Neural crest cell (in vitro differentiated cells): ENCODE results near the gene TGM1. TPM values are rescaled to one million over a fixed set of nuclear protein-coding genes. Genes with fewer than 3 reads are reported as not detected.

ENCODE experiments used
- DNase-seq: peaks from one replicate; pipeline ENCODE4 v3.0.0; 2021; ENCODE audit warnings: low read depth, mixed read lengths, low spot score
- H3K27ac Mint-ChIP-seq: one replicate; pipeline ENCODE4 v1.8.0; 2021; ENCODE audit warnings: mild to moderate bottlenecking, mixed read lengths; ENCODE audit not compliant: unreplicated experiment
- H3K27me3 Mint-ChIP-seq: 2 replicates; pipeline ENCODE4 v1.8.0; 2021; ENCODE audit warnings: low read depth, mild to moderate bottlenecking, mixed read lengths
- H3K36me3 Mint-ChIP-seq: 2 replicates; pipeline ENCODE4 v1.8.0; 2021; ENCODE audit warnings: low read depth, mild to moderate bottlenecking, mixed read lengths
- H3K4me1 Mint-ChIP-seq: 2 replicates; pipeline ENCODE4 v1.8.0; 2021; ENCODE audit warnings: mixed read lengths
- H3K4me3 Mint-ChIP-seq: one replicate; pipeline ENCODE4 v1.8.0; 2021; ENCODE audit warnings: mild to moderate bottlenecking, mixed read lengths
- H3K9me3 Mint-ChIP-seq: 2 replicates; pipeline ENCODE4 v1.8.0; 2021; ENCODE audit warnings: mixed read lengths
- total RNA-seq: library from RNA; stranded (reverse); gene quantifications from 2 replicates; pipeline ENCODE4 v1.2.1, GENCODE V29; 2021
- TF ChIP-seq, protein P1 (sequence below): fragments of 200-600 bp; sonication (generic); conservative IDR thresholded peaks from 2 replicates; pipeline ENCODE4 v1.5.0; 2021; ENCODE audit warnings: antibody characterized with exemption, mild to moderate bottlenecking

Gene TGM1
- total RNA-seq, 1 donor from 2014 or later, result 4.5 TPM

DNA sequence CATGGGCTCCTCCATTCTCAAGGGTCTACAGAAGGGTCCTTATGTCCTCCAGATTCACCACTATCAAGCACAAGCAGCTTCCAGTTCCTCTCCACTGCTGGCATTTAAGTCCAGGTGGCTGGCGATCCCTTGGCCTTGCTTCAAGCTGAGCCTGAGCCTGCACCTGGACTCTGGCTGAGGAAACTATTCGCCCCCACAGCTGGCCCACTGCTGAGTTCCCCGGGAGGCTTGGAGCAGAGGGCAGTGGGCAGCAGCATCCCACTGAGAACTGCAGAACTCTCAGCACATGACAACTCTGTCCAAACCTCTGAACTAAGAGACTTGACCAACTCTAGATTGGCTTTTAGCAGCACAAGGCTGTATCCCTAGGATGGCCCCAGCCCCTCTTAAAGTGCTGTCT, 19.8 kb upstream of the TGM1 start:
- TF ChIP-seq, protein P1, sequence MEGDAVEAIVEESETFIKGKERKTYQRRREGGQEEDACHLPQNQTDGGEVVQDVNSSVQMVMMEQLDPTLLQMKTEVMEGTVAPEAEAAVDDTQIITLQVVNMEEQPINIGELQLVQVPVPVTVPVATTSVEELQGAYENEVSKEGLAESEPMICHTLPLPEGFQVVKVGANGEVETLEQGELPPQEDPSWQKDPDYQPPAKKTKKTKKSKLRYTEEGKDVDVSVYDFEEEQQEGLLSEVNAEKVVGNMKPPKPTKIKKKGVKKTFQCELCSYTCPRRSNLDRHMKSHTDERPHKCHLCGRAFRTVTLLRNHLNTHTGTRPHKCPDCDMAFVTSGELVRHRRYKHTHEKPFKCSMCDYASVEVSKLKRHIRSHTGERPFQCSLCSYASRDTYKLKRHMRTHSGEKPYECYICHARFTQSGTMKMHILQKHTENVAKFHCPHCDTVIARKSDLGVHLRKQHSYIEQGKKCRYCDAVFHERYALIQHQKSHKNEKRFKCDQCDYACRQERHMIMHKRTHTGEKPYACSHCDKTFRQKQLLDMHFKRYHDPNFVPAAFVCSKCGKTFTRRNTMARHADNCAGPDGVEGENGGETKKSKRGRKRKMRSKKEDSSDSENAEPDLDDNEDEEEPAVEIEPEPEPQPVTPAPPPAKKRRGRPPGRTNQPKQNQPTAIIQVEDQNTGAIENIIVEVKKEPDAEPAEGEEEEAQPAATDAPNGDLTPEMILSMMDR, result no peak
- H3K27ac Mint-ChIP-seq, result no peak overlapping the region
- DNase-seq, result no peak
- H3K4me1 Mint-ChIP-seq, result no peaks in the 10 kb centered on the region
- no peaks in the 10 kb centered on the region for H3K9me3 Mint-ChIP-seq
- H3K4me3 Mint-ChIP-seq, result no peak overlapping the region
- H3K36me3 Mint-ChIP-seq, result no peaks in the 10 kb centered on the region
- H3K27me3 Mint-ChIP-seq, result no peaks in the 10 kb centered on the region

DNA sequence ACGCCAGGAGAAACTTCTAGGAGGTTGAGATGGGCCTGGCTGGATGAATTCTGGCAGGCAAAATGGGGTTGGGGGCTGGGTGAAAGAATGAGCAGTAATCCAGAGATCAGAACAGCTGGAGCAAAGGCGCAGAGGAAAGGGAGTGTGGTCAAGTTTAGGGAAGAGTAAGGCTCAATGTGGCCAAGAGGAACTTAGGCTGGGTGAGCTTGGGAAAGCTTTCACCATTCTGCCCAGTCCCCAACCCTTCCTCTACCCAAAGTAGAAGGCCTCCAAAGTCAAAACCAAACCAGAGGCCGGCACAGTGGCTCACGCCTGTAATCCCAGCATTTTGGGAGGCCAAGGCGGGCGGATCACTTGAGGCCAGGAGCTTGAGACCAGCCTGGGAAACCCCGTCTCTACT, 18.7 kb upstream of the TGM1 start:
- Mint-ChIP-seq H3K4me3 (no peak overlapping the region), H3K9me3 (no peaks in the 10 kb centered on the region), H3K27ac (no peak overlapping the region), H3K4me1 (no peaks in the 10 kb centered on the region), H3K36me3 (no peaks in the 10 kb centered on the region), H3K27me3 (no peaks in the 10 kb centered on the region)
- no peak for DNase-seq
- TF ChIP-seq, protein P1, result no peak

DNA sequence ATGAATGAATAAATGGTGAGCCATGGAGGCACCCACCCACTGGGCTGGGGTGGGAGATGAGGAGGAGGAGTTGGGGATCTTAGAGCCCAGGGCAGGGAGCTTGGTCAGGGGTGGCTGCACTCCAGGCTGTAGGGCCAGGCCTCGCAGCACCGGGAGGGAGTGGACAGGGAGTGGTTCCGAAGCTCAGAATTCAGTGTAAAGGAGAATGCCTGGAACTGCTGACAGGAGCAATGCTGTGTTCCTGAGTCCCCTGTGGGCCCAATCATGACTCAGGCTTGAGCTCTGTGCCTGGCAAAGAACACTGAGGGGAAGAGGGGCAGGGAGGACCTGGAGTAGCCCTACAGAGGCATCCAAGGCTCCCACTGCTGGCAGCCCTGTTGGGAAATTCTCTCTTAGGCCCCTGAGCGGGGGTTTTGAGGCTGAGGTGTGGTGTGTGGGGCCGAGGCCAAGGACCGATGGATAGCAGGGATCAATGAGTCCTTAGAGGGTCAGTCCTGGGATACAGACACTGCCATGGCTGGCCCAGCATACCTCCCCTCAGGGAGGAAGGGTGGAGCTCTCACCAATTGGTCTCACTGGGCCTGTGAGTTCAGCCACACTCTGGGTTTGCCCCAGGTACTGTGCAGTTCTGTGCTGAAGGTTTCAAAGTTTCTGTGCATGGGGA, 18.0 kb upstream of the TGM1 start:
- H3K36me3 Mint-ChIP-seq, result no peaks in the 10 kb centered on the region
- no peaks in the 10 kb centered on the region for H3K9me3 Mint-ChIP-seq
- H3K27ac Mint-ChIP-seq, result no peak overlapping the region
- no peak for DNase-seq
- H3K27me3 Mint-ChIP-seq, result no peaks in the 10 kb centered on the region
- no peaks in the 10 kb centered on the region for H3K4me1 Mint-ChIP-seq
- no peak overlapping the region for H3K4me3 Mint-ChIP-seq
- TF ChIP-seq, protein P1, result no peak

DNA sequence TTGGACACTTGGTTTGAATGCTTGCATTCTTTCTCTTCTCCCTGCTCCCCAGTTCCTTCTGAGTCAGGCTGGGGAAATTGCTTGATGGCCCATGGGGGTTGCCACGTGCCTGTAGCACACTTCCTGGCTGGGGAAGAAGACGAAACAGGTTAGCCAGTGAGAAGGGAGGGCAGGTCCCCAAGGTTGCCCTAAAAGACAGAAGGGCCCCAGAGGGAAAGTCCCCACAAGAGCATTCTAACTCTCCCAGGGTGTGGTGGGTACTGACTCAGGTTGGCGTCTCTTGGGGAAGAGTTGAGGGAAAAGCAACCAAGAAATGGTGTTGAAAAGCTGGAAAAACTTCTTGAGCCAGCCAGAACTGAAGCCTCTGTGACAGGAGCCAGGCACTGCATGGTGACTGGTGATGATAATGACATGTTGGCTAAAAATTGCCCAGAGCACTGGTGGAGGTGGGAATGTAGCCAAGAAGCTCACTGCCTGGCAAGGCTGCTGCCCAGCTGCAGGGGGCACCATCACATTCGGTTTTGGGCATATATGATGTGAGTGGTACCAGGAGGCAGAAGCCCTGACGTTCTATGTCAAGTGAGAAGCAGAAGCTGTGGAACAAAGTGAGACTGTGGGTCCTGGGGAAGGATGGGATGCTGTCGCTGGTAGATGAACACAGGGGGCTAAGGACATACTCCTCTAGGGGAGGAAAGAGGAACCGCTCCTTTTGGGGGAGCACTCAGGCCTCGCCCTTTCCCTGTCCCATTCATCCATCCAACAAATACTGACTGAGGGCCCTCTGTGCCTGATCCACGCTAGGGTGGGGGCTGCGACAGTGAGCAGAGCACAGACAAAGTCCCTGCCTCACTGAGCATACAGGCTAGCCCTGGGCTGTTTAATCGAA, 16.6 kb upstream of the TGM1 start:
- no peaks in the 10 kb centered on the region for H3K9me3 Mint-ChIP-seq
- no peaks in the 10 kb centered on the region for H3K27me3 Mint-ChIP-seq
- TF ChIP-seq, protein P1, result no peak
- no peaks in the 10 kb centered on the region for H3K4me1 Mint-ChIP-seq
- DNase-seq, result no peak
- H3K36me3 Mint-ChIP-seq, result no peaks in the 10 kb centered on the region
- H3K4me3 Mint-ChIP-seq, result no peak overlapping the region
- no peak overlapping the region for H3K27ac Mint-ChIP-seq

DNA sequence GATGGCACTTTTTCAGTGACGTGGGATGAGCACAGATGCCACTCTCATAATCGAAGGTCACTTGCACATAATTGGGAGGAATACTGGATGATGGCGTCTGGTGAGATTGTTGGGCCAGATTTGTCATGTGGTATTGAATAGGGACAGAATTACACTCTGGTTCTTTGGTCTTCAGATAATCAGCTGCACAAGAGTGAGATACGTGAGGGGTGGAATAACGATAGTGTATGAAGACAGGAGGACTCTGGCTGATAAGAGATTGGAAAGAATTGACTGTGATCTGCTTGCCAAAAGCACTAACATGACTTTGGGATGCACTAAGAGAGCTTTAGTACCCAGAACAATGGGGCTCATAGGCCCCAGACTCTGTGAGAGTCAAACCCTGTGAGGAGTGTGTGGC, 15.4 kb upstream of the TGM1 start:
- Mint-ChIP-seq H3K9me3 (no peaks in the 10 kb centered on the region), H3K4me1 (no peaks in the 10 kb centered on the region), H3K27me3 (no peaks in the 10 kb centered on the region), H3K27ac (peak overlapping the region; percentile 10), H3K4me3 (no peak overlapping the region), H3K36me3 (no peaks in the 10 kb centered on the region)
- TF ChIP-seq, protein P1, result no peak
- no peak for DNase-seq
